M059J (cell line): ENCODE results near the gene ATP5F1C. TPM values are rescaled to one million over a fixed set of nuclear protein-coding genes. Genes with fewer than 3 reads are reported as not detected.

Experiments used
- DNase-seq: peaks from one replicate; pipeline ENCODE4 v3.0.0-alpha.2; 2012; ENCODE audit warnings: low read depth
- total RNA-seq: library from RNA; depleted of rRNA; stranded (reverse); fragments of >200 nt; shearing (Covaris generic); gene quantifications from 2 replicates; pipeline ENCODE4 v1.2.3, GENCODE V29; 2014; rRNA removed

ATP5F1C gene
- total RNA-seq, 1 experiment from 2014 or later, result 258 TPM

DNA sequence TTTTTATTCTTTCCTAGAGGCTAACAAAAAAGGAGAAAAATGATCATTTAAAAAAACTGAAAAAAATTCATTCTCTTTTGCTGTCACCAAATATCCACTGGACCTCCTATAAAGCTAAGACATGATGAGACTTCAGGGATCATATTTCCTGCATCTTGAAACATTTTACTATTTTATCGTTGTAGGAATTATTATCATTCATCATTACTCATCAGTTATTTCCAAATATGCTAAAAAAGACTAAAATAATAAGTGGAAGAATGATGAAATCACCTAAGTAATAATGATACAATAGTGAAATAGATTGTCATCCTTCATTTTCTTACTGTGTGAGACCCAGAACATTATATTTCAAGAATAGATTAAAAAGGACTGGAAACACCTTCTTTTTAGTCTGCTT lies 58.6 kb downstream of the ATP5F1C start:
- DNase-seq, result no peak

GRCh38 chr10:7853226-7853842 lies 65.4 kb downstream of the ATP5F1C start:
- no peak for DNase-seq

- no peak for DNase-seq
Measured at GRCh38 chr10:7853890-7854289, 65.9 kb downstream of the ATP5F1C start.

- DNase-seq, result no peak
Measured at GRCh38 chr10:7855205-7855604, 67.2 kb downstream of the ATP5F1C start.

- no peak for DNase-seq
Measured at GRCh38 chr10:7856678-7857077, 68.7 kb downstream of the ATP5F1C start.

GRCh38 chr10:7857262-7857661 lies 69.3 kb downstream of the ATP5F1C start:
- DNase-seq, result no peak

Other genes with a start within 250 kb of the ATP5F1C start
- 0.64 and 2.1 TPM in 2 replicates for gene ITIH5, start 121.2 kb upstream of the ATP5F1C start, total RNA-seq
- gene ITIH2, start 84.9 kb upstream of the ATP5F1C start, total RNA-seq, result not detected in 2 replicates
- 8.7 and 14.4 TPM in 2 replicates for gene KIN, start 184 bp upstream of the ATP5F1C start, total RNA-seq
- 0.79 and 2.1 TPM in 2 replicates for gene TAF3, start 30.3 kb downstream of the ATP5F1C start, total RNA-seq